AG09309 (cell line): ENCODE results near the gene COL20A1.

Experiments used
- DNase-seq: peaks from one replicate; pipeline ENCODE4 v3.0.0-alpha.2; 2010; ENCODE audit warnings: low read depth
- H3K4me3 ChIP-seq: 2 replicates; pipeline ENCODE4 v1.5.1; 2011; ENCODE audit warnings: mild to moderate bottlenecking, low read depth, low read length, moderate library complexity; ENCODE audit not compliant: control insufficient read depth
- TF ChIP-seq, protein P1 (sequence below): IDR thresholded peaks from 2 replicates; pipeline ENCODE4 v1.5.1; 2011; ENCODE audit warnings: mild to moderate bottlenecking, low read depth, low read length, inconsistent platforms; ENCODE audit not compliant: insufficient read depth, control insufficient read depth; ENCODE audit errors: missing control alignments

COL20A1 gene

DNA sequence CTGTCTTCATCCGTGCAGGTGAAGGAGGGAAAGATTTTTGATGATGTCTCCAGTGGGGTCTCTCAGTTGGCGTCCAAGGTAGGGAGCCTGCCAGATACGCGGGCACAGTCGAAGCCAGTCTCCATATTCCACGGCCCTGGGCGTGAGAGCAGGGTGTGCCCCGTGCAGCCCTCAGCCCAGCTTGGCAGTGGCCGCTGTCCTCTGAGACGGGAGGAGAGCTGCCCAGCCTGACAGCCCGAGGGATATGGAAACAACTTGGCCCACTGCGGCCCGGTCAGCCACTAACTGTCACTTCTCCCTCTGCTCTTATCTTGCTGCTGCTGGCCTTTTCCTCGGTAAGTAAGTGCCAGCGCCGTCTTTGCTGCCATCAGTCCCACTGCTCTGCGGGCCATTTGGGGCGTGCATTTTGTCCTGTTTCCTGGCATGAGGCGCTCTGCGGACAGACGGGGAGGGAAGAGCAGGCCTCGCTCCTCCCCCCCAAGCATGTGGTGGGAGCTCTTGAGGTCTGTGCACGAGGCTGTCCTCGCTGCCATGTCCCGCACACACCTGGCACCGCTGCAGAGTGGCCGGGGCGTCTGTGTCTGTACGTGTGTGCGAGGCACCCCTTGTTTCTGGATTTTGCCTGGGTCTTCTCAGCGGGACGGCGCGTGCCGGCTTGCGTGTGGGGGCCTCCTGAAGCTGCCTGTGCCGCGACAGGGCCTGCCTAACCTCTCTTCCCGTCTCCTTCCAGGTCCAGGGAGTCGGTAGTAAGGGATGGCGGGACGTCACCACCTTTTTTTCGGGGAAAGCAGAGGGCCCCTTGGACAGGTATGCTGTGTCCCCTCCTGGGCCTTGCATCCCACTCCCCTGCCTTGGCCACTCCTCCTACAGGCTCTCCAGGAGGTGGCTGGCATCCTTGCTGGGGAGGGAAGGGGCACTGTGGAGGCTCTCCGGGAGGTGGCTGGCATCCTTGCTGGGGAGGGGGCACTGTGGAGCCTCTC is 7.1 kb upstream of the COL20A1 start:
- no peak for DNase-seq
- no peak overlapping the region for H3K4me3 ChIP-seq
- TF ChIP-seq, protein P1, sequence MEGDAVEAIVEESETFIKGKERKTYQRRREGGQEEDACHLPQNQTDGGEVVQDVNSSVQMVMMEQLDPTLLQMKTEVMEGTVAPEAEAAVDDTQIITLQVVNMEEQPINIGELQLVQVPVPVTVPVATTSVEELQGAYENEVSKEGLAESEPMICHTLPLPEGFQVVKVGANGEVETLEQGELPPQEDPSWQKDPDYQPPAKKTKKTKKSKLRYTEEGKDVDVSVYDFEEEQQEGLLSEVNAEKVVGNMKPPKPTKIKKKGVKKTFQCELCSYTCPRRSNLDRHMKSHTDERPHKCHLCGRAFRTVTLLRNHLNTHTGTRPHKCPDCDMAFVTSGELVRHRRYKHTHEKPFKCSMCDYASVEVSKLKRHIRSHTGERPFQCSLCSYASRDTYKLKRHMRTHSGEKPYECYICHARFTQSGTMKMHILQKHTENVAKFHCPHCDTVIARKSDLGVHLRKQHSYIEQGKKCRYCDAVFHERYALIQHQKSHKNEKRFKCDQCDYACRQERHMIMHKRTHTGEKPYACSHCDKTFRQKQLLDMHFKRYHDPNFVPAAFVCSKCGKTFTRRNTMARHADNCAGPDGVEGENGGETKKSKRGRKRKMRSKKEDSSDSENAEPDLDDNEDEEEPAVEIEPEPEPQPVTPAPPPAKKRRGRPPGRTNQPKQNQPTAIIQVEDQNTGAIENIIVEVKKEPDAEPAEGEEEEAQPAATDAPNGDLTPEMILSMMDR, result no peak

DNA sequence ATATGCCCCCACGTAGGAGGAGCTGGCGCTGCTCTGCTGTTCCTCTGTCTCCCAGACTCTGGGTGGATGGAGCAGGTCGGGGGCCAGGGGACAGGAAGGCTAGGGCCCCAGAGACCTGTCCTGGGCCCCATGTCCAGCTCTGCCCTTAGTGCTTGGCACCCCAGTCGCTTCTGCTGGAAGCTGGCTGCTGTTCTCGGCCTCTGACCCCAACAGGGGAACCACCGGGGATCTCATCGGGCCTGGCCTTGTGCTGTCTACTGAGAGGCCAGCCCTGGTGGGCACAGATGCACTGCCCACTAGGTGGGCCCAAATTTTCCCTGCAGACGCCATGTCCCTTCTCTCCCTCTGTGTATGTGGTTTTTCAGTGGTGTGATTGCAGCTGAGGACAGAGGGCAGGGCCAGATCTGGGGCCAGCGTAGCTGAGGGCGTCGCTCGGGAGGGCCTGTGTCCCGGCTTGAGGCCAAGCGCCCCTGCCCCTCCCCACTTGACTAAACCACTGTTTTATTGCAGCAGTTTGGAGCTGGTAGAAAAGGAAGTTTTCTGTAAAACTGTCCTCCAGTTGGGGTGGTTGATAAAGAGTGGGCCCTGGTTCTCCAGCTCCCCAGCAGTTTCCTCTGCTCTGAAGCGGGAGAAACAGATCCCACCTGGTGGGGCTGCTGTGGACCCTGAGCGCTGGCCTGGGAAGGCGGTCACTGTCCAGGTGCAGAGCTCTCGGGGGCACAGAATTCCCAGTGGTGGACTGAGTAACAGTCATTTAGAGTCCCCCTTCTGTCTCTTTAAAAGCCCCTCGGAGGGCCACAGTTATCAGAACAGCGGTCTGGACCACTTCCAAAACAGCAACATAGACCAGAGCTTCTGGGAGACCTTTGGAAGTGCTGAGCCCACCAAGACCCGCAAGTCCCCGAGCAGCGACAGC is 5.9 kb upstream of the COL20A1 start:
- no peak overlapping the region for H3K4me3 ChIP-seq
- TF ChIP-seq, protein P1, result no peak
- DNase-seq, result no peak

DNA sequence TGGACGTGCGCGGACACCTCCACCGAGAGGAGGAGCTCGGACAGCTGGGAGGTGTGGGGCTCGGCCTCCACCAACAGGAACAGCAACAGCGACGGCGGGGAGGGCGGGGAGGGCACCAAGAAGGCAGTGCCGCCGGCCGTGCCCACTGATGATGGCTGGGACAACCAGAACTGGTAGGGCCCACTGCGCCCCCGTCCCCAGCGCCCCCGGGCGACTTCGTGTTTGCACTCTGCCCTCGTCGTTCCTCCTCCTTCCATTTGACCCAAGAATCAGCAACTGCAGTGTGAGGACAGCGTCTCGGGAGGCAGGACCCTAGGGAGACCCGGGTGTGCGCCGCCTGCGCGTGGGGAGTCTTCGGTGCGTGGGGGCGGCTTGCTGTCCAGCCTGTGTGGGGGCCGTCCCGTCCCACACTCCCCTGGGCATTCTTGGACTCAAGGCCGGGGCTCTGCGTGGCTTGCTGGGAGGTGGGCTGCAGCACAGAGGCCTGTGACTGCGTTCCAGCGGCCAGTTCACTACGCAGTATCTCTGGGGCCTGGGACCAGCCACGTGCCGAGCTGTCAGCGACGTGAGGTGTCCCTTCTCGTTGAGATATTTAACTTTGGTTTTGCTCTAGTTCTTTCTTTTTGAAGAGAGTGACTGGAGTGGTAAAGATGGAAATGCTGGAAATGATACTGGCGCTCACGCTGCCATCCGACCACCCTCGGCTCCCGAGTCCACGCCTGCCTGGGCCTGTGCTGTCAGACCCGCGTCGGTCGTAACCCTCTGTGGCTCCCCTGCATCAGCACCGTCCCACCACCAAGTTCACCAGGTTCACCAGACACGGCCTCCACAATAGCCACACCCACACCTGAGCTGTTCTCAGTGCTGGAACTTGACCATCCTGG is 5.0 kb upstream of the COL20A1 start:
- H3K4me3 ChIP-seq, result no peak overlapping the region
- no peak for DNase-seq
- TF ChIP-seq, protein P1, result no peak

DNA sequence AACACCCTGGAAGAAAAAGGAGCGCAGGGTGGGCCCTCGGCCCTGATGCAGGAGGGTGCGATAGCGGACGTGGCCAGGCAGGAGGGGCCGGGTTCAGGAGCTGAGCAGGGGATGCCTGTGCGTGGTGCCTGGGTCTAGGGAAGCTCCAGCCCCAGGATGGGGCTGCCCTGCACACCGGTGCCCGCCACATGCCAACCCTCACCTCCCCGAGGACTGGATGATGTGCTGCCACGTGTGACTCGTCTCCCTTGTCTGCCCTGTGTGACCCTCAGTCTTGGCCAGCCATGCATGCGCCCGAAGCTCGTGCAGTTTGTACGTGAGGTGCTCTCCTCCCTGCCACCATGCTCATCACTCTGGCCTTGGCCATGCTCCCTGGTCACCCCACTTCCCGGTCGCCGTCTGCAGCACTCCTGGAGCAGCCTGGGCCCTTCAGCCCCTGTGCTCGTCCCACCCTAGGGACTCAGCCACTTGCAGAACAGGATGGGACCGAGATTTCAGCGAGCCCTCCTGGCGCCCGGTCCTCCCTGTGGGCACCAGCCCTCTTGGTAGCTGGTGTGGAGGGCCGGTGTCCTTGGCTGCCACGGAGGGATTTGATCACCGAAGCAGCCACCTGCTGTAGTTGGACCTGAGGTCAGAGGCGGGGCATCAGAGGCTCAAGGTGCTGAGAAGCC is 4.3 kb upstream of the COL20A1 start:
- TF ChIP-seq, protein P1, result no peak
- no peak for DNase-seq
- no peak overlapping the region for H3K4me3 ChIP-seq

DNA sequence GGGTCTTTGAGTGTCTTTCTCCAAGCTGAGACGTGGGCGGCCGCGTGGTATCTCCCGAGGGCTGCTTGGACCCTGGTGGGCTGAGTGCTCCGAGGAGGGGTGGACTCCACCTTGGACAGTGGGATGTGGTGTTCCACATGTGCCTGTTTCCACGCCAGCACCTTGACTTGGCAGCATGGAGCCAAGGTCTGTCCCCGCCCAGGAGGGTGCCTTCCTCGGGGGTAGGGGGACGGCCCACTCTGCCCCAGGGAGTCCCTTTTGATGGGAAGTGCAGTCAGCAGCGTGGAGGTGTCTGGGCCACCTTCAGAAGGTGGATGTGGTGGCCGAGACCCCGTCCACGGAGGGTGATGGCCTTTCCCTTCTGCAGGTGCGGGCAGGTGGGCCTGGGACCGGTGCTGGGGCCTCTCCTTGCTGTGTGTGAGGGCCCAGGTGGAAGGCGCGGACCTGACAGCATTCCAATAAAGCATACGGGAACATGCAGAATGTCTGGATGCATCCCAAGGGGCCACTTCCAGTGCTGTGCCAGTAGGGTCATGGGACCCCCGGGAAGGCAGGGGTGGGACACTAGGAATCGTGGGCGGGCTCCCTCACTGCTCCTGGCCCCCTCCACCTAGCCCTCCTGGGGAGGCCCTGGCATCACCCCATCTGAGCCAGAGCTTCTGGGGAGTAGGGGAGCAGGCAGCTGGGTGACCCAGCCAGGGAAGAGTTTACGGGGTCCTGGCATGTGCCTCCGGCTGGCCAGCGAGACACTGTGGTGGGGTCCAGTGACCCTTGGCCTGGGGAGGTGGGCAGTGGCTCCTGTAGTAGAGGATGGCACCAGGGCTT is 3.5 kb upstream of the COL20A1 start:
- no peak overlapping the region for H3K4me3 ChIP-seq
- TF ChIP-seq, protein P1, result no peak
- no peak for DNase-seq
